HFFc6 (cell line): ENCODE measurements around the gene EPO. TPM values are rescaled to one million over a fixed set of nuclear protein-coding genes. Genes with fewer than 3 reads are reported as not detected.
"Not testable (repeated sequence)": the region's sequence is repeated elsewhere in the genome, so short reads cannot be mapped to it uniquely, and the experiment has no call there.

Experiments
- DNase-seq: peaks from one replicate; pipeline ENCODE4 v3.0.0-alpha.2; 2018
- H3K27ac Mint-ChIP-seq: 2 replicates; pipeline ENCODE4 v1.8.0; 2020; ENCODE audit warnings: mild to moderate bottlenecking, mixed read lengths
- H3K27me3 Mint-ChIP-seq: 2 replicates; pipeline ENCODE4 v1.8.0; 2021; ENCODE audit warnings: mild to moderate bottlenecking, moderate library complexity, mixed read lengths; ENCODE audit not compliant: insufficient read depth
- H3K36me3 Mint-ChIP-seq: 2 replicates; pipeline ENCODE4 v1.8.0; 2021; ENCODE audit warnings: low read depth, mixed read lengths
- H3K4me1 Mint-ChIP-seq: 2 replicates; pipeline ENCODE4 v1.8.0; 2020; ENCODE audit warnings: low read depth, mixed read lengths
- H3K4me3 Mint-ChIP-seq: 2 replicates; pipeline ENCODE4 v1.8.0; 2020; ENCODE audit warnings: mild to moderate bottlenecking, moderate library complexity, mixed read lengths
- H3K9me3 Mint-ChIP-seq: 2 replicates; pipeline ENCODE4 v1.8.0; 2020; ENCODE audit warnings: mild to moderate bottlenecking, mixed read lengths
- total RNA-seq, 6 experiments: library from RNA; stranded (reverse); fragmentation: NEBNext Ultra II Directional; extraction: Animal tissue kit (Norgen Biotek cat#: 25700); gene quantifications; 2 replicates in 1 of 6; 3 replicates in 5 of 6; pipeline ENCODE4 v1.2.3, GENCODE V29; 2021
- TF ChIP-seq, protein P1 (sequence below): fragments of 200-600 bp; sonication (generic); IDR thresholded peaks from 2 replicates; pipeline ENCODE4 v1.5.0; 2021; ENCODE audit warnings: antibody characterized with exemption, mild to moderate bottlenecking

EPO gene
- total RNA-seq, 6 experiments from 2014 or later = not detected

GRCh38 chr7:100692578-100692961 is 27.7 kb upstream of the EPO start:
- Mint-ChIP-seq H3K4me1 (peaks cover 34% of the 10 kb centered on the region), H3K27ac (peak overlapping the region; percentile 81), H3K4me3 (peak overlapping the region; percentile 95), H3K9me3 (no peaks in the 10 kb centered on the region), H3K27me3 (no peaks in the 10 kb centered on the region; the same call in 1 of the 2 replicates), H3K36me3 (peaks cover 4% of the 10 kb centered on the region; the same call in 1 of the 2 replicates)
- no peak for DNase-seq
- TF ChIP-seq, protein P1, sequence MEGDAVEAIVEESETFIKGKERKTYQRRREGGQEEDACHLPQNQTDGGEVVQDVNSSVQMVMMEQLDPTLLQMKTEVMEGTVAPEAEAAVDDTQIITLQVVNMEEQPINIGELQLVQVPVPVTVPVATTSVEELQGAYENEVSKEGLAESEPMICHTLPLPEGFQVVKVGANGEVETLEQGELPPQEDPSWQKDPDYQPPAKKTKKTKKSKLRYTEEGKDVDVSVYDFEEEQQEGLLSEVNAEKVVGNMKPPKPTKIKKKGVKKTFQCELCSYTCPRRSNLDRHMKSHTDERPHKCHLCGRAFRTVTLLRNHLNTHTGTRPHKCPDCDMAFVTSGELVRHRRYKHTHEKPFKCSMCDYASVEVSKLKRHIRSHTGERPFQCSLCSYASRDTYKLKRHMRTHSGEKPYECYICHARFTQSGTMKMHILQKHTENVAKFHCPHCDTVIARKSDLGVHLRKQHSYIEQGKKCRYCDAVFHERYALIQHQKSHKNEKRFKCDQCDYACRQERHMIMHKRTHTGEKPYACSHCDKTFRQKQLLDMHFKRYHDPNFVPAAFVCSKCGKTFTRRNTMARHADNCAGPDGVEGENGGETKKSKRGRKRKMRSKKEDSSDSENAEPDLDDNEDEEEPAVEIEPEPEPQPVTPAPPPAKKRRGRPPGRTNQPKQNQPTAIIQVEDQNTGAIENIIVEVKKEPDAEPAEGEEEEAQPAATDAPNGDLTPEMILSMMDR = no peak

DNA sequence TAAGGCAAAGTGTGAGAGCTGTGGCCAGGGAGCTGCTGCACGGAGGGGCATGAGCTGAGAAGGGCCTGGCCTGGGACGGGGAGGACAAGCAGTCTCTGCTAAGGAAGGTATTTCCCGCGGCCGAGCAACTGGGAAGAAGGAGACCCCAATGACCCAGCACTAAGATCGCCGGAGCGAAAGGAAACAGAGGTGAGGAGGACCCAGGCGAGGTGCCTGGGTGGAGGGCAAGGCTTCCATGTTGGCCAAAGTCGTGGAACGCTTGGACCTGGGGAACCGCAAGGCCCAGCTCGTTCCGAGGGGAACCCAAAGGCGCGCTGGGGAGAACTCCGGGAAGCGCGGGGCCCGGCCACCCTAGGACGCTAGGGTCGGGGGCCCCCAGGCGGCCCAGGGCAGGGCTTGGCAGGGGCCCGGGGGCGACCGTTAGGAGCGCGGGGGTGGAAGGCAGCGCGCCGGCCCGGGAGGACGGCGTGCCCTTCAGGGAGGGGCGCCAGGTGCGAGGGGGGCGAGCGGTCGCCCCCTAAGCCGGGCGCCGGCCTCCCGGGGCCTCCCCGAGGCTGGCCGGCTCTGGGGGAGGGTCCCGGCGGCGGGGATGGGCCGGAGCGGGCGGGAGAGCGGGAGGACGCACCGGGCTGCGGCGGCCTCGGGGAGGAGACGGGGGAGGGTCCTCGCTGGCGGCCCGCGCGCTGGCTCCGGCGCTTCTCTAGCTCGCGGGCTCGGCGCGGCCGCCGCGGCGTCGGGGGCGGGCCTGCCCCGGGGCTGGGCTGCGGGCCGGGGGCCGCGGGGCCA is 26.8 kb upstream of the EPO start:
- no peak for DNase-seq
- Mint-ChIP-seq H3K9me3 (no peaks in the 10 kb centered on the region), H3K4me1 (peaks cover 25% of the 10 kb centered on the region), H3K27ac (peak overlapping the region; percentile 81), H3K27me3 (no peaks in the 10 kb centered on the region; the same call in 1 of the 2 replicates), H3K36me3 (peaks cover 4% of the 10 kb centered on the region; the same call in 1 of the 2 replicates), H3K4me3 (peak overlapping the region; percentile 95)
- TF ChIP-seq, protein P1 = no peak

DNA sequence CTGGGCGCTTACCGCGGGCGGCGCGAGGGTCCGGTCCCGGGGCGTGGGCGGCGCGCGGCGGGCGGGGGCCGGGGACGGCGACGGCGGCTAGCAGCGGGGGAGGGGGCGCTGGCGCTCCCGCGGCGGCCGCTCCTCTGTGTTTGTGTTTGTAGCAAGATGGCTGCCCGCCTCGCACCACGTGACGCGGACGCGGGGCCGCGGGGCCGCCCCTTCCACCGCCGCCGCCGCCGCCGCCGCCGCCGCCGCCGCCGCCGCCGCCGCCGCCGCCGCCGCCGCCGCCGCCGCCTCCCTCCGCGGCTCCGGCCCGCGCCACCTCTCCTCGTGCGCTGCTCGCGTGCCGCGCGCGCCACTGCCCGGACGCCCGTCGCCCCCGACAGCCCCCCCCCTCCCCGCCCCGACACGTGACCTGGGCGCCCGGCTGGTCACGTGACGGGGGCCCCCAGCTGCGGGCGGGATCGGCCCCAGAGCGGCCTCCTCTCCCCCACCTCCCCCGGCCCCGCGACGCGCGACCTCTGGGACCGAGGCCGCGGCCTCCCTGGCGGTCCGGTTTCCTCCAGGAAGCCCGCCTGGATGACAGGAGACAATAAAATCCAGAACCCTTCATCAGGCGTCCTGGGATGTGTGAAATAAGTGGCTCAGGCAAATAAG is 26.0 kb upstream of the EPO start, which contains the start of gene GIGYF1:
Gene GIGYF1, minus strand, starts transcription at position 153 of the 648 bp plus-strand sequence. CDS start 6,012 bp downstream, outside the sequence.
- TF ChIP-seq, protein P1 = no peak
- Mint-ChIP-seq H3K9me3 (no peaks in the 10 kb centered on the region), H3K27ac (peak within 1 kb of the TSS; percentile 81), H3K36me3 (peaks cover 4% of the 10 kb centered on the region; the same call in 1 of the 2 replicates), H3K4me3 (peak within 1 kb of the TSS; percentile 95), H3K4me1 (peaks cover 20% of the 10 kb centered on the region), H3K27me3 (no peaks in the 10 kb centered on the region; the same call in 1 of the 2 replicates)
- peak; percentile 33 for DNase-seq

GRCh38 chr7:100696123-100696521 is 24.1 kb upstream of the EPO start:
- Mint-ChIP-seq H3K9me3 (no peaks in the 10 kb centered on the region), H3K27me3 (peaks cover 3% of the 10 kb centered on the region; the same call in 1 of the 2 replicates), H3K27ac (no peak overlapping the region), H3K4me1 (peaks cover 20% of the 10 kb centered on the region), H3K36me3 (peaks cover 4% of the 10 kb centered on the region; the same call in 1 of the 2 replicates), H3K4me3 (no peak overlapping the region)
- TF ChIP-seq, protein P1 = no peak
- no peak for DNase-seq

GRCh38 chr7:100699018-100699417 is 21.2 kb upstream of the EPO start:
- H3K4me3 Mint-ChIP-seq = no peak overlapping the region
- H3K4me1 Mint-ChIP-seq = no peaks in the 10 kb centered on the region
- H3K9me3 Mint-ChIP-seq = no peaks in the 10 kb centered on the region
- peaks cover 7% of the 10 kb centered on the region for H3K27me3 Mint-ChIP-seq
- TF ChIP-seq, protein P1 = no peak
- H3K27ac Mint-ChIP-seq = no peak overlapping the region
- DNase-seq = no peak
- H3K36me3 Mint-ChIP-seq = no peaks in the 10 kb centered on the region

DNA sequence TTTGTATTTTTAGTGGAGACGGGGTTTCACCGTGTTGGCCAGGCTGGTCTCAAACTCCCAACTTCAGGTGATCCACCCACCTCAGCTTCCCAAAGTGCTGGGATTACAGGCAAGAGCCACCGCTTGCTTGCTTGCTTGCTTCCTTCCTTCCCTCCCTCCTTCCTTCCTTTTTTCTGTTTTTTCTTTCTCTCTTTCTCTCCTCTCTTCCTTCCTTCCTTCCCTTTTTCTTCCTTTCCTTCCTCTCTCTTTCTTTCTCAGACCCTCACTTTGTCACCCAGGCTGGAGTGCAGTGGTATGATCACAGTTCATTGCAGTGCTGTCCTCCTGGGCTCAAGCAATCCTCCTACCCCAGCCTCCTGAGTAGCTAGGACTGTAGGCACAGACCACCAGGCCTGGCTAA is 19.2 kb upstream of the EPO start:
- not testable (repeated sequence) for H3K4me1 Mint-ChIP-seq, DNase-seq, H3K4me3 Mint-ChIP-seq, H3K27ac Mint-ChIP-seq, H3K27me3 Mint-ChIP-seq, H3K9me3 Mint-ChIP-seq, H3K36me3 Mint-ChIP-seq
